H1 (cell line): ENCODE data around the gene ST3GAL3.

Experiments
- BRCA1 ChIP-seq: IDR thresholded peaks from 2 replicates; pipeline ENCODE4 v1.6.1; 2012; ENCODE audit warnings: low read depth, low read length, improper control_type of control experiment
- CTCF ChIP-seq, 3 experiments: IDR thresholded peaks; 1 replicate in 2 of 3; 2 replicates in 1 of 3; pipeline versions ENCODE4 v1.5.1 to v1.6.1; 2011; ENCODE audit warnings: low read length in 3 of 3, mild to moderate bottlenecking in 3 of 3, inconsistent platforms in 2 of 3, low read depth in 1 of 3, moderate library complexity in 1 of 3; ENCODE audit not compliant: insufficient read depth in 1 of 3; ENCODE audit errors: control extremely low read depth in 1 of 3
- EP300 ChIP-seq, 2 experiments: IDR thresholded peaks; 1 replicate in 1 of 2; 2 replicates in 1 of 2; pipeline ENCODE4 v1.6.1; 2011 to 2012; ENCODE audit warnings: low read depth in 2 of 2, low read length in 2 of 2, mild to moderate bottlenecking in 2 of 2, borderline replicate concordance in 1 of 2, inconsistent platforms in 1 of 2, moderate library complexity in 1 of 2
- EZH2 ChIP-seq: fragments of 200-600 bp; sonication (generic); IDR thresholded peaks from 2 replicates; pipeline ENCODE4 v1.7.1; 2012; ENCODE audit warnings: low read depth, mild to moderate bottlenecking, moderate library complexity, low read length, inconsistent platforms; ENCODE audit not compliant: severe bottlenecking
- GABPA ChIP-seq: IDR thresholded peaks from 2 replicates; pipeline ENCODE4 v1.6.1; 2011; ENCODE audit warnings: mild to moderate bottlenecking, low read length, moderate library complexity, borderline replicate concordance; ENCODE audit not compliant: insufficient read depth
- KDM5A ChIP-seq: fragments of 200-600 bp; IDR thresholded peaks from 2 replicates; pipeline ENCODE4 v1.7.1; 2012; ENCODE audit warnings: mild to moderate bottlenecking, low read length, inconsistent platforms, mixed read lengths
- PHF8 ChIP-seq: fragments of 200-600 bp; sonication (generic); conservative IDR thresholded peaks from 2 replicates; pipeline ENCODE4 v1.7.1; 2012; ENCODE audit warnings: low read depth, mild to moderate bottlenecking, inconsistent platforms, low read length, moderate library complexity
- POLR2A ChIP-seq, 2 experiments: IDR thresholded peaks; 1 replicate in 1 of 2; 2 replicates in 1 of 2; pipeline ENCODE4 v1.6.1; 2011; ENCODE audit warnings: low read depth in 2 of 2, low read length in 2 of 2, mild to moderate bottlenecking in 2 of 2; ENCODE audit errors: control extremely low read depth in 1 of 2
- ZNF274 ChIP-seq: IDR thresholded peaks from 2 replicates; pipeline ENCODE4 v1.7.0; 2012; ENCODE audit warnings: low read length, borderline replicate concordance; ENCODE audit errors: extremely low read depth
- TF ChIP-seq, protein P1 (sequence below): IDR thresholded peaks from 2 replicates; pipeline ENCODE4 v1.6.1; 2011; ENCODE audit warnings: low read length, improper control_type of control experiment

DNA sequence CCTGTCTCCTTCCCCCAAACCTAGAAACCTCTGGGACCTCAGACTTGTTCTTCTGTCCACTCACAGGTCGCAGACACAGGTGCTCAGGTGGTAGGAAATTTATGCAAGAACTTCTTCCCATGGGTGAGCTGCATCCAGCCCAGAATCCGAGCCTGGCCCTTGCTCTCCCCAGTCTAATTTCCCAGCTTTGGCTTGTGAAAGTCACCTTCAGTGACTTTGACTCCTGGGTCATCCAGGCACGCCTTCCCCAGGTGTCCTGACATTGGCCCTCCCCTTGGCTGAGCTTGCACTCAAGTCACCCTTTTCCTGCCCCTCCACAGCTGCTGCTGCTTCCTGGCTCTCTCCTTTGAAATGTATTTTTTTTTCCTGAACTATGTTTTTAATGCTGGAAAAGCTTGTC, 246.0 kb downstream of the ST3GAL3 start:
- TF ChIP-seq CTCF (IDR thresholded peaks at IDR 0.05; ENCODE audit: control extremely low read depth in 1 of 3, insufficient read depth in 1 of 3, low read depth in 1 of 3, low read length in 3 of 3): no peak
- no peak for TF ChIP-seq GABPA
- TF ChIP-seq POLR2A (IDR thresholded peaks at IDR 0.05; ENCODE audit: control extremely low read depth in 1 of 2, low read depth in 2 of 2, low read length in 2 of 2): no peak
- no peak for TF ChIP-seq EP300 (IDR thresholded peaks at IDR 0.05; ENCODE audit: borderline replicate concordance in 1 of 2, low read depth in 2 of 2, low read length in 2 of 2)
- TF ChIP-seq PHF8: no peak
- TF ChIP-seq KDM5A: no peak
- TF ChIP-seq ZNF274: no peak
- no peak for TF ChIP-seq BRCA1
- no peak for TF ChIP-seq EZH2
- TF ChIP-seq, protein P1, sequence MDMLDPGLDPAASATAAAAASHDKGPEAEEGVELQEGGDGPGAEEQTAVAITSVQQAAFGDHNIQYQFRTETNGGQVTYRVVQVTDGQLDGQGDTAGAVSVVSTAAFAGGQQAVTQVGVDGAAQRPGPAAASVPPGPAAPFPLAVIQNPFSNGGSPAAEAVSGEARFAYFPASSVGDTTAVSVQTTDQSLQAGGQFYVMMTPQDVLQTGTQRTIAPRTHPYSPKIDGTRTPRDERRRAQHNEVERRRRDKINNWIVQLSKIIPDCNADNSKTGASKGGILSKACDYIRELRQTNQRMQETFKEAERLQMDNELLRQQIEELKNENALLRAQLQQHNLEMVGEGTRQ: no peak
